ENCODE results near the gene GAPVD1. TPM values are rescaled to one million over a fixed set of nuclear protein-coding genes. Genes with fewer than 3 reads are reported as not detected.
A peak's percentile ranks its signal among the peaks of the same experiment; 100 is the strongest.
"Not testable (repeated sequence)": the region's sequence is repeated elsewhere in the genome, so short reads cannot be mapped to it uniquely, and the experiment has no call there.

Gene GAPVD1
- total and polyA plus RNA-seq, 2 donors: 14.2 to 77.6 TPM

- no peaks in the 10 kb centered on the region for H3K4me1 ChIP-seq (ENCODE audit: insufficient read depth)
- WGBS: under 1% methylated on average over 33 of the region's 33 CpGs
- no peak for DNase-seq (ENCODE audit: extremely low spot score)
- H3K36me3 ChIP-seq (ENCODE audit: insufficient read depth): no peaks in the 10 kb centered on the region
- H3K4me3 ChIP-seq (ENCODE audit: low read depth, low read length): peak overlapping the region; percentile 76
- peak overlapping the region; percentile 75 for H3K27ac ChIP-seq (ENCODE audit: low read depth)
Observed at GRCh38 chr9:125240649-125240999, 21.0 kb upstream of the GAPVD1 start.

- peak; percentile 99 for DNase-seq (ENCODE audit: extremely low spot score)
- WGBS: under 1% methylated on average over 59 of the region's 59 CpGs
- Histone ChIP-seq H3K27ac (ENCODE audit: low read depth) (peak within 1 kb of the TSS; percentile 92), H3K4me1 (ENCODE audit: insufficient read depth) (no peaks in the 10 kb centered on the region), H3K4me3 (ENCODE audit: low read depth, low read length) (peak within 1 kb of the TSS; percentile 76), H3K36me3 (ENCODE audit: insufficient read depth) (no peaks in the 10 kb centered on the region)
Observed at GRCh38 chr9:125241000-125241862, 20.4 kb upstream of the GAPVD1 start, which contains the start of gene HSPA5. TSS of gene HSPA5 (minus strand) at chr9:125241343. CDS start at chr9:125241126, 217 bp downstream.

- no peaks in the 10 kb centered on the region for H3K4me1 ChIP-seq (ENCODE audit: insufficient read depth)
- WGBS: 24% methylated on average over 27 of the region's 27 CpGs
- H3K36me3 ChIP-seq (ENCODE audit: insufficient read depth): no peaks in the 10 kb centered on the region
- no peak for DNase-seq (ENCODE audit: extremely low spot score)
- H3K27ac ChIP-seq (ENCODE audit: low read depth): peak overlapping the region; percentile 92
- H3K4me3 ChIP-seq (ENCODE audit: low read depth, low read length): peak overlapping the region; percentile 44
Observed at GRCh38 chr9:125241863-125242739, 19.5 kb upstream of the GAPVD1 start.

- Histone ChIP-seq H3K4me3 (ENCODE audit: low read depth, low read length) (no peak overlapping the region), H3K27ac (ENCODE audit: low read depth) (no peak overlapping the region), H3K36me3 (ENCODE audit: insufficient read depth) (no peaks in the 10 kb centered on the region), H3K4me1 (ENCODE audit: insufficient read depth) (no peaks in the 10 kb centered on the region)
- DNase-seq (ENCODE audit: extremely low spot score): no peak
- WGBS: 89% methylated on average over 15 of the region's 15 CpGs
Observed at GRCh38 chr9:125243792-125244260, 17.8 kb upstream of the GAPVD1 start.

GRCh38 chr9:125246261-125246667 is 15.4 kb upstream of the GAPVD1 start:
- no peaks in the 10 kb centered on the region for H3K36me3 ChIP-seq (ENCODE audit: insufficient read depth)
- no peak for DNase-seq (ENCODE audit: extremely low spot score)
- 85% methylated on average over 6 of the region's 6 CpGs for WGBS
- no peak overlapping the region for H3K4me3 ChIP-seq (ENCODE audit: low read depth, low read length)
- H3K27ac ChIP-seq (ENCODE audit: low read depth): no peak overlapping the region
- H3K4me1 ChIP-seq (ENCODE audit: insufficient read depth): no peaks in the 10 kb centered on the region

- H3K27ac ChIP-seq (ENCODE audit: low read depth): no peak overlapping the region
- H3K4me3 ChIP-seq (ENCODE audit: low read depth, low read length): no peak overlapping the region
- no peaks in the 10 kb centered on the region for H3K4me1 ChIP-seq (ENCODE audit: insufficient read depth)
- no peaks in the 10 kb centered on the region for H3K36me3 ChIP-seq (ENCODE audit: insufficient read depth)
- DNase-seq (ENCODE audit: extremely low spot score): no peak
Observed at GRCh38 chr9:125254231-125254630, 7.4 kb upstream of the GAPVD1 start.

- Histone ChIP-seq H3K4me3 (ENCODE audit: low read depth, low read length) (no peak overlapping the region), H3K27ac (ENCODE audit: low read depth) (no peak overlapping the region), H3K4me1 (ENCODE audit: insufficient read depth) (no peaks in the 10 kb centered on the region), H3K36me3 (ENCODE audit: insufficient read depth) (no peaks in the 10 kb centered on the region)
- DNase-seq (ENCODE audit: extremely low spot score): no peak
- 19% methylated on average over 2 of the region's 2 CpGs for WGBS
Observed at GRCh38 chr9:125255781-125256391, 5.7 kb upstream of the GAPVD1 start.

- DNase-seq (ENCODE audit: extremely low spot score): no peak
- H3K4me3 ChIP-seq (ENCODE audit: low read depth, low read length): no peak overlapping the region
- no peak overlapping the region for H3K27ac ChIP-seq (ENCODE audit: low read depth)
- H3K4me1 ChIP-seq (ENCODE audit: insufficient read depth): no peaks in the 10 kb centered on the region
- 89% methylated on average over 6 of the region's 6 CpGs for WGBS
- H3K36me3 ChIP-seq (ENCODE audit: insufficient read depth): no peaks in the 10 kb centered on the region
Observed at GRCh38 chr9:125258160-125258785, 3.4 kb upstream of the GAPVD1 start.

- WGBS: 60% methylated on average over 2 of the region's 2 CpGs
- no peak for DNase-seq (ENCODE audit: extremely low spot score)
- no peak overlapping the region for H3K4me3 ChIP-seq (ENCODE audit: low read depth, low read length)
- H3K27ac ChIP-seq (ENCODE audit: low read depth): no peak overlapping the region
- H3K36me3 ChIP-seq (ENCODE audit: insufficient read depth): no peaks in the 10 kb centered on the region
- no peaks in the 10 kb centered on the region for H3K4me1 ChIP-seq (ENCODE audit: insufficient read depth)
Observed at GRCh38 chr9:125258832-125259534, 2.6 kb upstream of the GAPVD1 start.

- Histone ChIP-seq H3K4me3 (ENCODE audit: low read depth, low read length) (no peak overlapping the region), H3K27ac (ENCODE audit: low read depth) (no peak overlapping the region), H3K36me3 (ENCODE audit: insufficient read depth) (no peaks in the 10 kb centered on the region), H3K4me1 (ENCODE audit: insufficient read depth) (no peaks in the 10 kb centered on the region)
- DNase-seq (ENCODE audit: extremely low spot score): no peak
Observed at GRCh38 chr9:125260561-125260960, 1.1 kb upstream of the GAPVD1 start.

GRCh38 chr9:125262294-125262991 is 817 bp downstream of the GAPVD1 start:
- Histone ChIP-seq H3K27ac (ENCODE audit: low read depth) (peak overlapping the region; percentile 53), H3K4me1 (ENCODE audit: insufficient read depth) (no peaks in the 10 kb centered on the region), H3K4me3 (ENCODE audit: low read depth, low read length) (peak overlapping the region; percentile 92), H3K36me3 (ENCODE audit: insufficient read depth) (no peaks in the 10 kb centered on the region)
- no peak for DNase-seq (ENCODE audit: extremely low spot score)
- WGBS: 21% methylated on average over 11 of the region's 11 CpGs

GRCh38 chr9:125264068-125264467 is 2.4 kb downstream of the GAPVD1 start:
- not testable (repeated sequence) for H3K36me3 ChIP-seq (ENCODE audit: insufficient read depth); DNase-seq (ENCODE audit: extremely low spot score); H3K4me3 ChIP-seq (ENCODE audit: low read depth, low read length); H3K4me1 ChIP-seq (ENCODE audit: insufficient read depth); H3K27ac ChIP-seq (ENCODE audit: low read depth)
- WGBS: 79% methylated on average over 7 of the region's 7 CpGs

Measured in urinary bladder (tissue), 4 donors.